ENCODE measurements around the gene ADISSP.

The ADISSP gene

DNA sequence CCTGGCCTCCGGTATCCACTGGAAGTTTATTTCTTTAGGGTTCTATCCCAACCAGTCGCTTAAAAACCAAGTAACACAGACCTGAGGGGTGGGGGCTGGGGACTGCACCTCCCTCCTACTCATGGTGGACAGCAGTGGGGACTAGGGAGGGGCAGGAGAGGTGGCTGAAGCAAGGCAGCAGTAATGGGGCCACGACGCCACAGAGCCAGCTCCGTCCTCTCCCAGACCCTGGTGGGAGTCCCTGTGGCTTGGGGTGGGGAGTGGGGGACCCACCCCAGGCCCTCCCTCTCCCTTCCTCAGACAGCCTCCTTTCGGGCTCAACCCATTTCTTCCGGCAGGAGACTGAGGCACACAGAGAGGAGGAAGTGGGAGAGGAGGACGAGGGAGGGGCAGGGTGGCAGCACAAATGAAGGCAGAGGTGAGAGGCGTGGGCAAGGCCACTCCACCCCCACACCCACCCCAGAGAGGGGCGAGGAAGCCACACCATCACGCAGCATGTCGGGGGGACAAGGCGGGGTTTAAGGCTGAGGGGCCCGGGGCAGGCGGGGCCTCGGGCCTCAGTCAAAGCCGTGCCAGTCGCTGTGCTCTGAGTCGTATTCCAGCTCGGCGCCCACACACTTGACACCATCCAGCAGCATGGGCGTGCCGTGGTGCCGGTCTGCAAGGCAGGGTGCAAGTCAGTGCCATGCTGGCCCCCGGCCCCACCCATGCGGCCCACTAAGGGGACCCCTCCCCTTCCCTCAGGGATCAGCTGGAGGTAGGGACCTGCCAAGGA, 13.9 kb downstream of the ADISSP start:
- no peak for DNase-seq

DNA sequence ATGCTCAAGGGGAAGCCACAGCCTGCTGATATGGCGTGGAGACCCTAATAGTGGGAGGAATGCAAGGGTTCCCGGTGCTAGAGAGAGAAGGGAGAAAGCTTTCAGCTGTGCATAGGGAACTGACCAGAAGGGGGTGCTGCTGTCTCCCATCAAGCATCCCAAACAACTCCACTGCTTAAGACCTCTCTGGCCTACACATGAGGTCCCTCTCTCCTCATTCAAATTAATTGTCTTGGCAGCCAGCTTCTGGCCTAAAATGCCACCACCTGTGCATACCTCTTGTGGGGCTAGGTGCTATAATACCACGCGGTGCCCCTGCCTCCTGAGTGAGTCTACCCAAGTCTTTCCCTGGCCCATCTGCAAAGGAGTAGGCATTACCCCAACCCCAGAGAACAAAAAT, 14.5 kb downstream of the ADISSP start:
- DNase-seq = peak; percentile 61 to 73

- no peak for DNase-seq
Measured at GRCh38 chr20:3752386-3752759, 15.2 kb downstream of the ADISSP start.

DNA sequence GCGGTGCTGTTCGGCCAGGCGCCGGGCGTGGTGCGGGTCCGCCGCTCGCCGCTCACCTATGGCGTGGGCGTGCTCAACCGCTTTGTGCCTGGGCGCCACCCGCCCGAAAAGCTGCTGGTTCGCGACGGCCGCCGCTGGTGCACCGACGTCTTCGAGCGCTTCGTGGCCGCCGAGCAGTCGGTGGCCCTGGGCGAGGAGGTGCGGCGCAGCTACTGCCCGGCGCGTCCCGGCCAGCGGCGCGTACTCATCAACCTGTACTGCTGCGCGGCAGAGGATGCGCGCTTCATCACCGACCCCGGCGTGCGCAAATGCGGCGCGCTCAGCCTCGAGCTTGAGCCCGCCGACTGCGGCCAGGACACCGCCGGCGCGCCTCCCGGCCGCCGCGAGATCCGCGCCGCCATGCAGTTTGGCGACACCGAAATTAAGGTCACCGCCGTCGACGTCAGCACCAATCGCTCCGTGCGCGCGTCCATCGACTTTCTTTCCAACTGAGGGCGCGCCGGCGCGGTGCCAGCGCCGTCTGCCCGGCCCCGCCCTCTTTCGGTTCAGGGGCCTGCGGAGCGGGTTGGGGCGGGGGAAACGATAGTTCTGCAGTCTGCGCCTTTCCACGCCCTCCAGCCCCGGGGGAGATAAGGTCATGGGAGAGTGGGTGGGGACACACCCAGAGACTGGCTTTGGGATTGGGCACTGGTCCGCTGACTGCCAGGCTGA, 15.7 kb downstream of the ADISSP start:
- DNase-seq = peak; percentile 60 to 66

GRCh38 chr20:3751305-3751674, 16.3 kb downstream of the ADISSP start:
- DNase-seq = no peak

GRCh38 chr20:3749689-3750531, 17.6 kb downstream of the ADISSP start:
- peak; percentile 54 to 69 for DNase-seq

DNA sequence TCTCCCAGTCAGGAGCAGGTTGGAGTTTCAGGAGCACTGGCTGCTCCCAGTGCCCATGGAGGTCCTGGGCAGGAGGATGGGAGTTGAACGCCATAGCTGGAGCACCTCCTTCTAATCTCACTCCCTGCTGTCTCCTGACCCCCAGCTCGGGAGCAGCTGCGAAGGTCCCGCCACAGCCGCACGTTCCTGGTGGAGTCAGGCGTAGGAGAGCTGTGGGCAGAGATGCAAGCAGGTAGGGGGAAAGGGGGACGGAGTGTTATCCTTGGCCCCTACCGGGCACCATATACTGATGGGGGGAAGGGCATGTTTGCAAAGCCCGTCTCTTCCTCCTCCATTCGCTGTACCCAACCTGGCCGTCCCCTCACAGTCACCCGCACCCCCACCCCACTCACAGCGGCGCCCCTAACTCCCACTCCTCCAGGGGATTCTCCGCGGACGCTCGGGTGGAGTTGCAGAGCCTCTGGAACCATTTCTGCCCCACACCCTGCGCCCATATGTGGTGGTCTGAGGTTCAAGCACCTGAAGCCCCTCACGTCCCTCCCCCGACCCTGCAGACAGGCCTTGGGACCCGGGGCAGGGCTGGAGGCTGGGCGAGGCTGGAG, 18.4 kb downstream of the ADISSP start:
- no peak for DNase-seq

DNA sequence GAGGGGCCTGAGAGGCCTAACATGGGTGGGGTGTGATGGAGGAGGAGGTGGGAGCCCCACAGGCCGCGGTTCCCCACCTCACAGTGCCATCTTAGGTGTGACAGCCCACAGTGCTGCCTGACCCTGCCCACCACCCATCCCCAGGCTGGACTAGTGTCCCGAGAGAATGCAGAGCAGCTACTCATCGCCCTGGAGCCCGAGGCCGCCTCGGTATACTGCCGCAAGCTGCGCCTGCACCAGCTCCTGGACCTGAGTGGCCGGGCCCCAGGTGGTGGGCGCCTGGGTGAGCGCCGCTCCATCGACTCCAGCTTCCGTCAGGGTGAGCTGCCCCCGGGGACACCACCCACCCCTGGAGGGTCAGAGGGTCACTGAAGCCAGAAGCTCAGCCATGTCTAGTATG, 19.5 kb downstream of the ADISSP start:
- DNase-seq = no peak

- no peak for DNase-seq
Measured at GRCh38 chr20:3747471-3747870, 20.1 kb downstream of the ADISSP start.

- no peak for DNase-seq
Measured at GRCh38 chr20:3745686-3746173, 21.8 kb downstream of the ADISSP start.

- DNase-seq = peak; percentile 78 to 79
Measured at GRCh38 chr20:3744806-3745685, 22.5 kb downstream of the ADISSP start.

GRCh38 chr20:3744037-3744436, 23.5 kb downstream of the ADISSP start:
- no peak for DNase-seq

DNA sequence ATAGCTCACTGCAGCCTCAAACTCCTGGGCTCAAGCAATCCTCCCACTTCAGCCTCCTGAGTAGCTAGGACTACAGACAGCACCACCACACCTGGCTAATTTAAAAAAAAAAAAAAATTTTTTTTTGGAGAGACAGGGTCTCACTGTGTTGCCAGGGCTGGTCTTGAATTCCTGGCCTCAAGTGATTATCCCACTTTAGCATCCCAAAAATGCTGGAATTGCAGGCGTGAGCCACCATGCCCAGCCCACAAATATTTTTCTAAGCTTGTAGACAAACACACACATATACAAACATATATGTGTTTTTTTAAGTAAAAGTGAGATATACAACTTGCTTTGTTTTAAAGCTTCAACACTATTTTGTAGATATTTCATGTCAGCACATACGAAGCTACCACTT, 24.3 kb downstream of the ADISSP start:
- DNase-seq = no peak

DNA sequence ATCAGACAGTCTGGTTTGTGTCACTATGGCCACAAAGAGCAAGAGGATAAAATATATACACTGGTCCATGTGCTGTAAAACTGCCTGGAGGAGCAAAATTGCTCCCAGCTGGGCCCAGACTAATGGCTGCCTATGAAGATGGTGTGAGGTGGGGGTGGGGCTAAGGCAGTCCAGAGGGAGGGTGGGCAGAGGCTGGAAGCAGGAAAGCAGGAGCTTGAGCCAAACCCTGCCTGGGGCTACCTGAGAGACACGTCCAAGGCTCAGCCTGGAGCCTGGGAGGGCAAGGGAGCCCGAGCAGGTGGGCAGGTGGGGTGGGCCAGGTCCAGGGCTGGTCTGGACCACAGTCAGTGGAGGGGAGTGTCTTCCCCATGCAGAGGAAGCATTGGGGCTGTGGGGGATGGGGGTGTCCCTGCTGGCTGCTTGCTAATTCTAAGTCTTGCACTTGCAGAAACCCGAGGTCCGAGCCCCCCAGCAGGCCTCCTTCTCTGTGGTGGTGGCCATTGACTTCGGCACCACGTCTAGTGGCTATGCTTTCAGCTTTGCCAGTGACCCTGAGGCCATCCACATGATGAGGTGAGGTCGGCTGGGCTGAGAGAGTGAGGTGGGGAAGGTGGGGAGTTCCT, 25.6 kb downstream of the ADISSP start:
- DNase-seq = no peak

- DNase-seq = no peak
Measured at GRCh38 chr20:3740615-3741301, 26.8 kb downstream of the ADISSP start.

DNA sequence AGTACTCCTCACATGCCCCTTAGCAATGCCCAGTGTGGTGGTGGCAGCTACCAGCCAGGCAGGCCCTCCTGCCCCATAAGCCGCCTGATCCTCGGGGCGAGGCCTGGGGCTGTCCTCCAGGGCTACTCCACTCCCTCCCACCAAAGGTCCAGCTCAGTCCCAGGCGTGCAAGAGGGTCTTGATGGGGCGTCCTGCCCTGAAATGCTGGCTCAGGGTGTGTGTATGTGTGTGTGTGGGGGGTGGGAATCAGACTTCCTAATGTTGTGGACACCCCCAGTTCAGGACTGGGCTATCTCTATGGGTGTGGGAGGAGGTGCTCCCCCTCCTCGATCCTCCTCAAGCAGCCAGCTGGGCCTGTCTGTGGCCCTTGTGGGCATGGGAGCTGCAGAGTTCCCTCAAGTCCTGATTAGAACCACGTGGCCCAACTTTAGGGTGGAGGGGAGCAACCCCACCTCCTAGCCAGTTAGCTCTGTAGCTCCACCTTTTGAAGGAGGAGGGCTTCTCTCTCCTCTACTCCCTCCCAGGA, 27.6 kb downstream of the ADISSP start:
- DNase-seq = no peak

DNA sequence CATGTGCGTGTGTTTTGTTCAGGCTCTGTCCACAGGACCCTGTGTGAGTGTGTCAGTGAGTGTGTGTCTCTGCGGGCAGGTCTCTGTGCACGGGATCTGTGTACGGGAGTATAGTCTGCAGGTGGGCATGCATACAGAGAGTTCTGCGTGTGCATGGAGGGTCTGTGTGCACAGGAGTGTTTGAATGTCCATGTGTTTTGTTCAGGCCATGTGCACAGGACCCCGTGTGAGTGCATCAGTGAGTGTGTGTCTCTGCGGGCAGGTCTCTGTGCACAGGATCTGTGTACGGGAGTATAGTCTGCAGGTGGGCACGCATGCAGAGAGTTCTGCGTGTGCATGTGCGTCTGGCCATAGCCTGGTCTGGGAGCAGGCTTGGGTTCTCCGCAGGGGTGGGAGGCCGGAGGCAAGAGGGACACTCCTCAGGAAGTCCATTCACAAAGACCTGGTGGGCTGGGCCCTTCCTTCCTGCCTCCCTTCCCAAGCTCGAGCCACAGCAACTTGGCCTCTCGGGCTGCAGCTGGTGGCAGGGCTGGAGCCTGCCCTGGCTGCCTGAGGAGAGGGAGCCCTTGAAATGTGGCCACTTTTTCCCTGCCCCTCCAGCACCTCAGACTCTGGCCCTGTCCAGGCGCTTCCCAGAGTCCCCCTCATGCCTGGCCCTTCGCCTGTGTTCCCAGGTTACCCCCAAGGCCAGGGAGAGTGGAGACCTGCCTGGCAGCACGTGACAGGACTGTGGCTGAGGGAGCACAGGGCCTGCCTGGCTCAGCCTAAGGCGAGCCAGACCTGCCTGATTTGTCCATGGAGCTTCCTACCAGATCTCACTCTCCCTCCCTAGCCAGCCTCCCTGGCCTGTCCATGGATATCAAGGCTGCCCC, 28.3 kb downstream of the ADISSP start:
- DNase-seq = no peak

DNA sequence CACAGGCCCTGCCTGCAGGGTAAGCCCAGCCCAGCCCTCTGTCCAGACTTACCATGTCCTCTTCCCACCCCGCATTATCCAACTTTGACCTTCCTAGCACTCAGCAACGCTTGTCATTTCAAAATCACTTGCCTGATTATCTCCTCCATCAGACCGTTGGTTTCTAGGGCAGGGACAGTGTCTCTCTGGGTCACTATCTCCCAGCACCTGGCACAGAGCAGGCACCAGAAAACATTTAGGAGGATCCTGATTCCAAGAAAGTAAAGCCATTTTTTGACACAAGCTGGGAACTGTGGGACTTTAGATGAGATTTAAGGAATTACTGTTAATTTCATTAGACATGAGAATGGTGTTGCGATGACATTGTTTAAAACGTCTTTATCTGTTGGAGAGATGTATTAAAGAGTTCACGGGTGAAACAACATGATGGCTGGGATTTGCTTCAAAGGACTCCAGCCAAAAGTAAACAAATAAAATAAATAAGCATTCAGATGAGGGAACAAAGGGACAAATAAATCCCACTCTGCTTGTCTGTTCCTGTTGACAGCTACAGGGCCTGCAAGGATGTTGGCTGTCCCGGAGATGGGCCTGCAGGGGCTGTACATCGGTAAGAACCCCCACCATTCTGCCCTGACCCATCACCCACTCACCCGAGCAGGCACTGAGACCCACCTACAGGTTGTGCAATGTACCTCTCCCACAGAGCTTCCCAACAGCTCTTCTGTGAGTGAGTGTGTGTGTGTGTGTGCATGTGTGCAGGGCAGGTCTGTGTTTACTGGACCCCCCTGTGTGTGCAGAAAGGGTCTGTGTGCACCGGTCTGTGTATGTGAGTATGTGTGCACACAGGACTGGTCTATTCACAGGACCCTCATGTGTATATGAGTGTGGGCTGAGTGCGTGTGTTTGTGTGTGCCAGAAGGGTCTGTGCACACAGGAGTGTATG, 29.2 kb downstream of the ADISSP start:
- no peak for DNase-seq

All from activated T-cell treated with anti-CD3 and anti-CD28 coated beads, Interleukin-2, amount 50 U/mL, for 48 hours (primary cell).